Measurements from ENCODE around the gene IFNL2.

IFNL2 gene

DNA sequence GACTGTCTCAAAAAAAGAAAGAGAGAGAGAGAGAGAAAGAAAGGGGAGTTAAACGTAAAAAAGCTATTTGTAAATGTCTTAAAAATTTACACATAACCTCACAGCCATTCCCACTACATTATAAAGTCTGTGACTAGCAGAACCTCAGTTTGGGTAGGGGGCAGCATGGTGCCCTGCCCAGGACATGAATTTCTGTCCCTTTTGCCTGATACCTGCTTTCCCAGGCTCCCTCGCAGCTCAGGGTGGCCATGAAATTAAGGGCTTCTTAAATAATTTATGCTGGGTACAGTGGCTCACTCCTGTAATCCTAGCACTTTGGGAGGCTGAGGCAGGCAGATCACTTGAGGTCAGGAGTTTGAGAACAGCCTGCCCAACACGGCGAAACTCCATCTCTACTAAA is 32.8 kb downstream of the IFNL2 start:
- no peaks in the 10 kb centered on the region for H4K20me1 ChIP-seq (ENCODE audit: insufficient read depth, low read length, poor library complexity, severe bottlenecking)
- H3K4me3 ChIP-seq (ENCODE audit: low read length, poor library complexity, severe bottlenecking): no peak overlapping the region
- H3K4me1 ChIP-seq (ENCODE audit: insufficient read depth, low read length, poor library complexity, severe bottlenecking): peaks cover 12% of the 10 kb centered on the region

DNA sequence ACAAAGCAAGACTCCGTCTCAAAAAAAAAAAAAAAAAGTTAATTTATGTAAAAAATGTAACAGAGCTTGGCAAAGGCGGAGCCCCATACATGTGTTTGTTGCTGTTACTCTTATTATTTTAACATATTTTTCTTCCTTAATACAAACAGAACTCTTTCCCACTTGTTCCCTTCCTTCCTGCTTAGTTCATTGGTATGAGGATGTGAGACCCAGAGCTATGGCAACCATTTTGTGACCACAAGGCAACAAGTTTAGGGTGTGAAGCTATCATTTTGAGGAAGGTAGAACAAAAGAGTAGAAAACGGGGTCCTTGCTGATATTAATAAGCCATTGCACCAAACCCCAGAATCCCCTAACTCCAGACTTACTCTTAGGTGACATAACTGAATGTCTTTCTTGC is 33.4 kb downstream of the IFNL2 start:
- no peak overlapping the region for H3K4me3 ChIP-seq (ENCODE audit: low read length, poor library complexity, severe bottlenecking)
- TF ChIP-seq EZH2phosphoT487 (IDR thresholded peaks at IDR 0.05; ENCODE audit: borderline replicate concordance): no peak
- TF ChIP-seq, protein P1, sequence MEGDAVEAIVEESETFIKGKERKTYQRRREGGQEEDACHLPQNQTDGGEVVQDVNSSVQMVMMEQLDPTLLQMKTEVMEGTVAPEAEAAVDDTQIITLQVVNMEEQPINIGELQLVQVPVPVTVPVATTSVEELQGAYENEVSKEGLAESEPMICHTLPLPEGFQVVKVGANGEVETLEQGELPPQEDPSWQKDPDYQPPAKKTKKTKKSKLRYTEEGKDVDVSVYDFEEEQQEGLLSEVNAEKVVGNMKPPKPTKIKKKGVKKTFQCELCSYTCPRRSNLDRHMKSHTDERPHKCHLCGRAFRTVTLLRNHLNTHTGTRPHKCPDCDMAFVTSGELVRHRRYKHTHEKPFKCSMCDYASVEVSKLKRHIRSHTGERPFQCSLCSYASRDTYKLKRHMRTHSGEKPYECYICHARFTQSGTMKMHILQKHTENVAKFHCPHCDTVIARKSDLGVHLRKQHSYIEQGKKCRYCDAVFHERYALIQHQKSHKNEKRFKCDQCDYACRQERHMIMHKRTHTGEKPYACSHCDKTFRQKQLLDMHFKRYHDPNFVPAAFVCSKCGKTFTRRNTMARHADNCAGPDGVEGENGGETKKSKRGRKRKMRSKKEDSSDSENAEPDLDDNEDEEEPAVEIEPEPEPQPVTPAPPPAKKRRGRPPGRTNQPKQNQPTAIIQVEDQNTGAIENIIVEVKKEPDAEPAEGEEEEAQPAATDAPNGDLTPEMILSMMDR (conservative IDR thresholded peaks at IDR 0.05; ENCODE audit: low read length): no peak
- no peaks in the 10 kb centered on the region for H3K9me2 ChIP-seq (replicated peaks; ENCODE audit: low read depth, low read length)

More for the DNA sequence above, 32.8 kb downstream of the IFNL2 start:
- Histone ChIP-seq H2AFZ (ENCODE audit: low read length) (no peak overlapping the region), H3K36me3 (ENCODE audit: insufficient read depth, low read length) (no peaks in the 10 kb centered on the region), H3K9me2 (replicated peaks; ENCODE audit: low read depth, low read length) (no peaks in the 10 kb centered on the region), H3K9me3 (ENCODE audit: insufficient read depth, low read depth, low read length) (no peaks in the 10 kb centered on the region), H3K79me2 (ENCODE audit: insufficient read depth, low read length) (no peaks in the 10 kb centered on the region), H3F3A (ENCODE audit: low read depth) (no peaks in the 10 kb centered on the region), H3K9ac (ENCODE audit: low read depth, low read length, poor library complexity, severe bottlenecking) (no peak overlapping the region), H3K4me2 (ENCODE audit: low read depth, low read length, poor library complexity, severe bottlenecking) (no peak overlapping the region), H3K27me3 (ENCODE audit: insufficient read depth, low read length, poor library complexity, severe bottlenecking) (no peaks in the 10 kb centered on the region)
- no peak for TF ChIP-seq EZH2phosphoT487 (IDR thresholded peaks at IDR 0.05; ENCODE audit: borderline replicate concordance)
- TF ChIP-seq, protein P1 (conservative IDR thresholded peaks at IDR 0.05; ENCODE audit: low read length): no peak

DNA sequence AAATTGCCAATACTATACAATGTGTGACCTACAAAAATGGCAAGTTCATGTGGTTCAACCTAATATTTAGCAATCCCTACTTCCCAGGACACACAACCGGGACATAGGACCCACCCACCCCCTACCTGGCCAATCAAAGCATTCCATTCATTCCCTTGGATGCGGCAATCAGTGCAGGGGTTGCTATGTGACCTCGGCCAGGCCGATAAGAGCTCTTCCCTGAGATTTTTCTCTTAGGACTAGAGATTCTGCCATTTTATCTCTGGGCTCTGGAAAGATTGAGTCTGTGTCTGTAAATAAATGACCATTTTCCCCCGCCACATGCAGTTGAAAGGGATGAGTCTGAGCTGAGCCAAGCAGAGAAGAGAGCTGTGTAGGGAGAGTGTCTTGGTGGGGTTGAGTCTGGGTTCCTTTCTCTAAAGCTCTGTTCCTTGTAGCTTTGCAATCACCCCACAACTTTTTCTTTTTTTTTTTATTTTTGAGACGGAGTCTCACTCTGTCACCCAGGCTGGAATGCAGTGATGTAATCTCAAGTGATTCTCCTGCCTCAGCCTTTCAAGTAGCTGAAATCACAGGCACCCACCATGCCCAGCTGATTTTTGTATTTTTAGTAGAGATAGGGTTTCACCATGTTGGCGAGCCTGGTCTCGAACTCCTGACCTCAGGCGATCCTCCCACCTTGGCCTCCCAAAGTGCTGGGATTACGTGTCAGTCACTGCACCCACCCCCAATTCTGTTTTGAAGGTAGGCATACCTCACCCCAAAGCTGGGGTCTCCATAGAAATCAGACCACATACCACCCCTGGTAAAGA is 35.4 kb downstream of the IFNL2 start:
- no peaks in the 10 kb centered on the region for H3F3A ChIP-seq (ENCODE audit: low read depth)
- H3K4me3 ChIP-seq (ENCODE audit: low read length, poor library complexity, severe bottlenecking): no peak overlapping the region
- H2AFZ ChIP-seq (ENCODE audit: low read length): no peak overlapping the region
- no peak overlapping the region for H3K9ac ChIP-seq (ENCODE audit: low read depth, low read length, poor library complexity, severe bottlenecking)
- H3K79me2 ChIP-seq (ENCODE audit: insufficient read depth, low read length): no peaks in the 10 kb centered on the region
- no peaks in the 10 kb centered on the region for H3K27me3 ChIP-seq (ENCODE audit: insufficient read depth, low read length, poor library complexity, severe bottlenecking)
- TF ChIP-seq EZH2phosphoT487 (IDR thresholded peaks at IDR 0.05; ENCODE audit: borderline replicate concordance): no peak
- H3K9me2 ChIP-seq (replicated peaks; ENCODE audit: low read depth, low read length): no peaks in the 10 kb centered on the region
- no peaks in the 10 kb centered on the region for H3K9me3 ChIP-seq (ENCODE audit: insufficient read depth, low read depth, low read length)
- H4K20me1 ChIP-seq (ENCODE audit: insufficient read depth, low read length, poor library complexity, severe bottlenecking): no peaks in the 10 kb centered on the region
- no peak overlapping the region for H3K4me2 ChIP-seq (ENCODE audit: low read depth, low read length, poor library complexity, severe bottlenecking)
- H3K36me3 ChIP-seq (ENCODE audit: insufficient read depth, low read length): no peaks in the 10 kb centered on the region; the same call in 1 of the 2 replicates
- H3K4me1 ChIP-seq (ENCODE audit: insufficient read depth, low read length, poor library complexity, severe bottlenecking): peaks cover 3% of the 10 kb centered on the region

More for the DNA sequence above, 33.4 kb downstream of the IFNL2 start:
- Histone ChIP-seq H3K9ac (ENCODE audit: low read depth, low read length, poor library complexity, severe bottlenecking) (no peak overlapping the region), H3K9me3 (ENCODE audit: insufficient read depth, low read depth, low read length) (no peaks in the 10 kb centered on the region), H3K36me3 (ENCODE audit: insufficient read depth, low read length) (no peaks in the 10 kb centered on the region), H4K20me1 (ENCODE audit: insufficient read depth, low read length, poor library complexity, severe bottlenecking) (no peaks in the 10 kb centered on the region), H3K79me2 (ENCODE audit: insufficient read depth, low read length) (no peaks in the 10 kb centered on the region), H3K4me1 (ENCODE audit: insufficient read depth, low read length, poor library complexity, severe bottlenecking) (peaks cover 12% of the 10 kb centered on the region), H3K27me3 (ENCODE audit: insufficient read depth, low read length, poor library complexity, severe bottlenecking) (no peaks in the 10 kb centered on the region), H2AFZ (ENCODE audit: low read length) (no peak overlapping the region), H3F3A (ENCODE audit: low read depth) (no peaks in the 10 kb centered on the region), H3K4me2 (ENCODE audit: low read depth, low read length, poor library complexity, severe bottlenecking) (no peak overlapping the region)

DNA sequence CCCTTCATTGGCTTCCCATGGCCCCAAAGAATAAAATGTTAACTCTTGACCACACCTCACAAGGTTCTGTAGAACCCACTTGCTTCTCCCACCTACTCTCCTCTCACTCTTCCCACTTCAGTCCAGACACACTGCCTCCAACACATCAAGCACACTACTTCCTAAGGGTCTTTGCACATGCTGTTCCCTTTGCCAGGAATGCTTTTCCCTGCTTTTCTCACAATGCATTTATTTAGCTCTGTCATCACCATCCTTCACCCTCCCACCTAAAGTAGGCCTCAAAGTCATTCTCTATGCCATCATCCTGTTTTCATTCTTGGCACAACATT is 36.0 kb downstream of the IFNL2 start:
- Histone ChIP-seq H3K4me3 (ENCODE audit: low read length, poor library complexity, severe bottlenecking) (no peak overlapping the region), H3K9ac (ENCODE audit: low read depth, low read length, poor library complexity, severe bottlenecking) (no peak overlapping the region), H3K9me2 (replicated peaks; ENCODE audit: low read depth, low read length) (no peaks in the 10 kb centered on the region), H3K27me3 (ENCODE audit: insufficient read depth, low read length, poor library complexity, severe bottlenecking) (no peaks in the 10 kb centered on the region), H3K4me2 (ENCODE audit: low read depth, low read length, poor library complexity, severe bottlenecking) (no peak overlapping the region), H3K9me3 (ENCODE audit: insufficient read depth, low read depth, low read length) (no peaks in the 10 kb centered on the region), H3K79me2 (ENCODE audit: insufficient read depth, low read length) (no peaks in the 10 kb centered on the region), H4K20me1 (ENCODE audit: insufficient read depth, low read length, poor library complexity, severe bottlenecking) (no peaks in the 10 kb centered on the region), H3K36me3 (ENCODE audit: insufficient read depth, low read length) (no peaks in the 10 kb centered on the region; the same call in 1 of the 2 replicates), H3K4me1 (ENCODE audit: insufficient read depth, low read length, poor library complexity, severe bottlenecking) (no peaks in the 10 kb centered on the region), H2AFZ (ENCODE audit: low read length) (no peak overlapping the region), H3F3A (ENCODE audit: low read depth) (no peaks in the 10 kb centered on the region)
- TF ChIP-seq, protein P1 (conservative IDR thresholded peaks at IDR 0.05; ENCODE audit: low read length): no peak
- TF ChIP-seq EZH2phosphoT487 (IDR thresholded peaks at IDR 0.05; ENCODE audit: borderline replicate concordance): no peak
